Measurements from ENCODE around the gene PLAC1. TPM values are rescaled to one million over a fixed set of nuclear protein-coding genes. Genes with fewer than 3 reads are reported as not detected.
A peak's percentile ranks its signal among the peaks of the same experiment; 100 is the strongest.

PLAC1 gene
- total and polyA plus RNA-seq, 2 of the 13 experiments (the other 11 are each of a cell fraction or from before 2014, with no cell fraction given), result 0.40 to 2.7 TPM

GRCh38 chrX:134670134-134670924, 12.1 kb upstream of the PLAC1 start:
- Histone ChIP-seq H2AFZ (ENCODE audit: low read length) (no peak overlapping the region), H3K9ac (ENCODE audit: insufficient read depth, low read depth, low read length) (no peak overlapping the region), H3K4me1 (ENCODE audit: insufficient read depth, low read length) (no peaks in the 10 kb centered on the region), H3K9me3 (ENCODE audit: low read length) (no peaks in the 10 kb centered on the region), H3K27ac (ENCODE audit: extremely low read length, insufficient read depth, low read length) (no peak overlapping the region), H4K20me1 (ENCODE audit: insufficient read depth, low read length) (no peaks in the 10 kb centered on the region), H3K79me2 (ENCODE audit: insufficient read depth, low read length) (no peaks in the 10 kb centered on the region), H3K4me3 (replicated peaks in 1 of 3; ENCODE audit: insufficient read depth in 1 of 3, low read depth in 2 of 3, low read length in 3 of 3) (no peak overlapping the region), H3K27me3 (ENCODE audit: control insufficient read depth in 1 of 2, insufficient read depth in 2 of 2, low read length in 2 of 2) (no peaks in the 10 kb centered on the region), H3K4me2 (ENCODE audit: low read depth, low read length) (no peak overlapping the region), H3K36me3 (replicated peaks in 1 of 2; ENCODE audit: control insufficient read depth in 1 of 2, insufficient read depth in 2 of 2, low read length in 2 of 2) (no peaks in the 10 kb centered on the region)
- TF ChIP-seq ZKSCAN1 (IDR thresholded peaks at IDR 0.05; ENCODE audit: low read length), result no peak
- ATAC-seq, result no peak
- POLR2A ChIA-PET, result no interaction called here
- FAIRE-seq, result no peak
- in situ Hi-C loops (cut with HindIII; ENCODE audit: extremely low pct_ligation_motif_present, low pct_unique_long_range_greater_than_20kb) (no loop called here), intact Hi-C loops (cut with micrococcal nuclease; ENCODE audit: unreplicated experiment) (no loop called here)
- WGBS (ENCODE audit: low lambda C conversion rate), result no CpG with 5 or more reads among the region's 1 CpG
- BruUV-seq (replicated peaks), result no TSS peak
- CTCF ChIA-PET (ENCODE audit: low intra/inter-chr PET ratio, low total read pairs), result no interaction called here
- DNase-seq (ENCODE audit: low spot score), result peak; percentile 30

GRCh38 chrX:134669378-134670098, 11.3 kb upstream of the PLAC1 start:
- no peaks in the 10 kb centered on the region for H3K27me3 ChIP-seq (ENCODE audit: control insufficient read depth in 1 of 2, insufficient read depth in 2 of 2, low read length in 2 of 2)
- H3K36me3 ChIP-seq (replicated peaks in 1 of 2; ENCODE audit: control insufficient read depth in 1 of 2, insufficient read depth in 2 of 2, low read length in 2 of 2), result no peaks in the 10 kb centered on the region
- H3K4me1 ChIP-seq (ENCODE audit: insufficient read depth, low read length), result no peaks in the 10 kb centered on the region
- no peak overlapping the region for H2AFZ ChIP-seq (ENCODE audit: low read length)
- no peaks in the 10 kb centered on the region for H4K20me1 ChIP-seq (ENCODE audit: insufficient read depth, low read length)
- ATAC-seq (no peak), DNase-seq (ENCODE audit: low spot score) (no peak), FAIRE-seq (no peak)
- in situ Hi-C loops (cut with HindIII; ENCODE audit: extremely low pct_ligation_motif_present, low pct_unique_long_range_greater_than_20kb) (no loop called here), intact Hi-C loops (cut with micrococcal nuclease; ENCODE audit: unreplicated experiment) (no loop called here)
- H3K4me2 ChIP-seq (ENCODE audit: low read depth, low read length), result no peak overlapping the region
- BruUV-seq (replicated peaks), result no TSS peak
- H3K4me3 ChIP-seq (replicated peaks in 1 of 3; ENCODE audit: insufficient read depth in 1 of 3, low read depth in 2 of 3, low read length in 3 of 3), result no peak overlapping the region
- ChIA-PET CTCF (ENCODE audit: low intra/inter-chr PET ratio, low total read pairs) (no interaction called here), POLR2A (no interaction called here)
- no peaks in the 10 kb centered on the region for H3K9me3 ChIP-seq (ENCODE audit: low read length)
- no peak overlapping the region for H3K9ac ChIP-seq (ENCODE audit: insufficient read depth, low read depth, low read length)
- no peak overlapping the region for H3K27ac ChIP-seq (ENCODE audit: extremely low read length, insufficient read depth, low read length)
- no peaks in the 10 kb centered on the region for H3K79me2 ChIP-seq (ENCODE audit: insufficient read depth, low read length)
- WGBS (ENCODE audit: low lambda C conversion rate), result 45% methylated on average over 5 of the region's 14 CpGs
- TF ChIP-seq IRF2 (CRISPR knock-in tag; IDR thresholded peaks at IDR 0.05), result no peak
- TF ChIP-seq ZNF383 (CRISPR knock-in tag; IDR thresholded peaks at IDR 0.05; ENCODE audit: borderline replicate concordance), result no peak
- no peak for TF ChIP-seq HMGXB3 (CRISPR knock-in tag; IDR thresholded peaks at IDR 0.05; ENCODE audit: borderline replicate concordance)
- TF ChIP-seq SOX13 (IDR thresholded peaks at IDR 0.05), result no peak
- TF ChIP-seq SOX13 (CRISPR knock-in tag; conservative IDR thresholded peaks at IDR 0.05 in 1 of 2, IDR thresholded peaks at IDR 0.05 in 1 of 2), result no peak
- no peak for TF ChIP-seq ZNF414 (CRISPR knock-in tag; IDR thresholded peaks at IDR 0.05)
- TF ChIP-seq SSRP1 (CRISPR knock-in tag; IDR thresholded peaks at IDR 0.05), result no peak
- TF ChIP-seq ADNP (CRISPR knock-in tag; IDR thresholded peaks at IDR 0.05), result no peak
- no peak for TF ChIP-seq ZBTB44 (CRISPR knock-in tag; IDR thresholded peaks at IDR 0.05)

Measured in HepG2 (cell line).